Liver (tissue), 9 donors: ENCODE data around the gene SPATA31E1. TPM values are rescaled to one million over a fixed set of nuclear protein-coding genes. Genes with fewer than 3 reads are reported as not detected.

ENCODE experiments used
- DNase-seq: peaks from one replicate; pipeline ENCODE4 v3.0.0-alpha.2; 2017; ENCODE audit warnings: low spot score
- H3K27ac ChIP-seq, 2 donors: one replicate each; pipeline ENCODE4 v1.7.0; 2013; ENCODE audit warnings: inconsistent platforms in 2 of 2, low read length in 2 of 2, control low read depth in 1 of 2, low read depth in 1 of 2, mild to moderate bottlenecking in 1 of 2
- H3K27me3 ChIP-seq, 4 donors: one replicate each; pipeline versions ENCODE4 v1.6.1 to v1.7.0; 2013; ENCODE audit warnings: low read length in 3 of 4, inconsistent platforms in 1 of 4, mild to moderate bottlenecking in 1 of 4, moderate library complexity in 1 of 4; ENCODE audit not compliant: control insufficient read depth in 4 of 4, insufficient read depth in 4 of 4
- H3K36me3 ChIP-seq, 4 donors: one replicate each; pipeline versions ENCODE4 v1.6.1 to v1.7.0; 2013; ENCODE audit warnings: low read length in 3 of 4, mild to moderate bottlenecking in 3 of 4, low read depth in 1 of 4, moderate library complexity in 1 of 4; ENCODE audit not compliant: control insufficient read depth in 4 of 4, insufficient read depth in 3 of 4
- H3K4me1 ChIP-seq, 4 donors: one replicate each; pipeline versions ENCODE4 v1.6.1 to v1.7.0; 2013; ENCODE audit warnings: low read length in 3 of 4, mild to moderate bottlenecking in 3 of 4, moderate library complexity in 1 of 4; ENCODE audit not compliant: control insufficient read depth in 4 of 4, insufficient read depth in 4 of 4
- H3K4me3 ChIP-seq, 3 donors: one replicate each; pipeline versions ENCODE4 v1.6.1 to v1.7.0; 2013; ENCODE audit warnings: low read length in 3 of 3, control low read depth in 1 of 3, low read depth in 1 of 3, mild to moderate bottlenecking in 1 of 3
- H3K9ac ChIP-seq, 2 donors: one replicate each; pipeline ENCODE4 v1.7.0; 2013; ENCODE audit warnings: low read length in 2 of 2, mild to moderate bottlenecking in 2 of 2, moderate library complexity in 2 of 2, control low read depth in 1 of 2, low read depth in 1 of 2
- H3K9me3 ChIP-seq, 4 donors: one replicate each; pipeline versions ENCODE4 v1.6.1 to v1.7.0; 2013; ENCODE audit warnings: low read length in 3 of 4; ENCODE audit not compliant: control insufficient read depth in 4 of 4
- EGR1 ChIP-seq, 2 donors: IDR thresholded peaks; 2 replicates each; pipeline ENCODE4 v1.6.1; 2016 to 2018; ENCODE audit warnings: antibody characterized with exemption in 2 of 2, low read depth in 2 of 2
- FOXA2 ChIP-seq: IDR thresholded peaks from 2 replicates; pipeline ENCODE4 v1.6.1; 2016; ENCODE audit warnings: antibody characterized with exemption
- GABPA ChIP-seq, 2 donors: IDR thresholded peaks in 1 of 2; conservative IDR thresholded peaks in 1 of 2; 2 replicates each; pipeline ENCODE4 v1.6.1; 2016; ENCODE audit warnings: antibody characterized with exemption in 2 of 2, mild to moderate bottlenecking in 1 of 2, moderate library complexity in 1 of 2
- HNF4A ChIP-seq, 2 donors: conservative IDR thresholded peaks; 2 replicates each; pipeline ENCODE4 v1.6.1; 2016; ENCODE audit warnings: antibody characterized with exemption in 2 of 2, mild to moderate bottlenecking in 2 of 2
- HNF4G ChIP-seq: IDR thresholded peaks from 2 replicates; pipeline ENCODE4 v1.6.1; 2016; ENCODE audit warnings: antibody characterized with exemption
- MAX ChIP-seq: IDR thresholded peaks from 2 replicates; pipeline ENCODE4 v1.6.1; 2016; ENCODE audit warnings: antibody characterized with exemption
- NR2F2 ChIP-seq: IDR thresholded peaks from 2 replicates; pipeline ENCODE4 v1.6.1; 2016; ENCODE audit warnings: antibody characterized with exemption
- RAD21 ChIP-seq, 2 donors: IDR thresholded peaks; 2 replicates each; pipeline ENCODE4 v1.6.1; 2016; ENCODE audit warnings: antibody characterized with exemption in 2 of 2, mild to moderate bottlenecking in 2 of 2
- RXRA ChIP-seq, 2 donors: IDR thresholded peaks; 2 replicates each; pipeline ENCODE4 v1.6.1; 2017 to 2018; ENCODE audit warnings: antibody characterized with exemption in 2 of 2, mild to moderate bottlenecking in 1 of 2
- SP1 ChIP-seq: IDR thresholded peaks from 2 replicates; pipeline ENCODE4 v1.6.1; 2018; ENCODE audit warnings: antibody characterized with exemption, mild to moderate bottlenecking
- TAF1 ChIP-seq: conservative IDR thresholded peaks from 2 replicates; pipeline ENCODE4 v1.6.1; 2016; ENCODE audit warnings: antibody characterized with exemption, mild to moderate bottlenecking
- YY1 ChIP-seq: IDR thresholded peaks from 2 replicates; pipeline ENCODE4 v1.6.1; 2016; ENCODE audit warnings: antibody characterized with exemption, mild to moderate bottlenecking
- WGBS: extraction: QIAGEN DNeasy Blood & Tissue Kit; methylation state at CpG from one replicate; pipeline ENCODE4 v1.1.7; 2013; 5-methylcytosine and 5-hydroxymethylcytosine counted together
- polyA plus RNA-seq, 2 donors: library from polyadenylated mRNA; stranded (reverse) in 1 of 2; unstranded in 1 of 2; fragments of 200-250 nt in 1 of 2; fragments of >200 nt in 1 of 2; fragmentation: Nextera tagmentation in 1 of 2; extraction: Ambion mirVana in 1 of 2; gene quantifications; one replicate each; pipeline versions ENCODE4 v1.2.1 to v1.2.3, GENCODE V29; 2013 to 2015
- total RNA-seq, 2 donors: library from RNA; depleted of rRNA; stranded (reverse); fragments of >200 nt; gene quantifications; one replicate each; pipeline ENCODE4 v1.2.3, GENCODE V29; 2014
- TF ChIP-seq, protein P1 (sequence below): IDR thresholded peaks from 2 replicates; pipeline ENCODE4 v1.6.1; 2016; ENCODE audit warnings: antibody characterized with exemption
- TF ChIP-seq, protein P2 (sequence below): IDR thresholded peaks from 2 replicates; pipeline ENCODE4 v1.6.1; 2016; ENCODE audit warnings: antibody characterized with exemption
- TF ChIP-seq, protein P3 (sequence below): fragments of 150-350 bp; IDR thresholded peaks from 2 replicates; pipeline ENCODE4 v1.5.1; 2017; ENCODE audit warnings: improper control_type of control experiment, low read depth, low read length; ENCODE audit not compliant: missing input control
- TF ChIP-seq, protein P4 (sequence below): IDR thresholded peaks from 2 replicates; pipeline ENCODE4 v1.6.1; 2016; ENCODE audit warnings: antibody characterized with exemption, mild to moderate bottlenecking
- donor health status: healthy.
- donor health status: healthy.
- donor health status: healthy.
- donor health status: healthy.
- donor health status: healthy.

SPATA31E1 gene
- total and polyA plus RNA-seq, 4 donors = not detected

GRCh38 chr9:87862536-87863268, 20.0 kb upstream of the SPATA31E1 start:
- Histone ChIP-seq H3K27me3 (no peaks in the 10 kb centered on the region), H3K4me1 (peaks cover 0 to 8% (median 1%) of the 10 kb centered on the region in 4 donors), H3K36me3 (no peaks in the 10 kb centered on the region), H3K9me3 (no peaks in the 10 kb centered on the region), H3K27ac (no peak overlapping the region), H3K9ac (no peak overlapping the region), H3K4me3 (no peak overlapping the region)
- DNase-seq = no peak
- no peak for TF ChIP-seq HNF4G
- TF ChIP-seq FOXA2 = no peak
- no peak for TF ChIP-seq TAF1
- no peak for TF ChIP-seq SP1
- TF ChIP-seq, protein P1, sequence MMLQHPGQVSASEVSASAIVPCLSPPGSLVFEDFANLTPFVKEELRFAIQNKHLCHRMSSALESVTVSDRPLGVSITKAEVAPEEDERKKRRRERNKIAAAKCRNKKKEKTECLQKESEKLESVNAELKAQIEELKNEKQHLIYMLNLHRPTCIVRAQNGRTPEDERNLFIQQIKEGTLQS = no peak
- TF ChIP-seq YY1 = no peak
- TF ChIP-seq, protein P2, sequence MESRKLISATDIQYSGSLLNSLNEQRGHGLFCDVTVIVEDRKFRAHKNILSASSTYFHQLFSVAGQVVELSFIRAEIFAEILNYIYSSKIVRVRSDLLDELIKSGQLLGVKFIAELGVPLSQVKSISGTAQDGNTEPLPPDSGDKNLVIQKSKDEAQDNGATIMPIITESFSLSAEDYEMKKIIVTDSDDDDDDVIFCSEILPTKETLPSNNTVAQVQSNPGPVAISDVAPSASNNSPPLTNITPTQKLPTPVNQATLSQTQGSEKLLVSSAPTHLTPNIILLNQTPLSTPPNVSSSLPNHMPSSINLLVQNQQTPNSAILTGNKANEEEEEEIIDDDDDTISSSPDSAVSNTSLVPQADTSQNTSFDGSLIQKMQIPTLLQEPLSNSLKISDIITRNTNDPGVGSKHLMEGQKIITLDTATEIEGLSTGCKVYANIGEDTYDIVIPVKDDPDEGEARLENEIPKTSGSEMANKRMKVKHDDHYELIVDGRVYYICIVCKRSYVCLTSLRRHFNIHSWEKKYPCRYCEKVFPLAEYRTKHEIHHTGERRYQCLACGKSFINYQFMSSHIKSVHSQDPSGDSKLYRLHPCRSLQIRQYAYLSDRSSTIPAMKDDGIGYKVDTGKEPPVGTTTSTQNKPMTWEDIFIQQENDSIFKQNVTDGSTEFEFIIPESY = no peak
- TF ChIP-seq HNF4A (conservative IDR thresholded peaks at IDR 0.05) = no peak
- TF ChIP-seq GABPA (IDR thresholded peaks at IDR 0.05 in 1 of 2, conservative IDR thresholded peaks at IDR 0.05 in 1 of 2) = no peak
- no peak for TF ChIP-seq NR2F2
- TF ChIP-seq, protein P3, sequence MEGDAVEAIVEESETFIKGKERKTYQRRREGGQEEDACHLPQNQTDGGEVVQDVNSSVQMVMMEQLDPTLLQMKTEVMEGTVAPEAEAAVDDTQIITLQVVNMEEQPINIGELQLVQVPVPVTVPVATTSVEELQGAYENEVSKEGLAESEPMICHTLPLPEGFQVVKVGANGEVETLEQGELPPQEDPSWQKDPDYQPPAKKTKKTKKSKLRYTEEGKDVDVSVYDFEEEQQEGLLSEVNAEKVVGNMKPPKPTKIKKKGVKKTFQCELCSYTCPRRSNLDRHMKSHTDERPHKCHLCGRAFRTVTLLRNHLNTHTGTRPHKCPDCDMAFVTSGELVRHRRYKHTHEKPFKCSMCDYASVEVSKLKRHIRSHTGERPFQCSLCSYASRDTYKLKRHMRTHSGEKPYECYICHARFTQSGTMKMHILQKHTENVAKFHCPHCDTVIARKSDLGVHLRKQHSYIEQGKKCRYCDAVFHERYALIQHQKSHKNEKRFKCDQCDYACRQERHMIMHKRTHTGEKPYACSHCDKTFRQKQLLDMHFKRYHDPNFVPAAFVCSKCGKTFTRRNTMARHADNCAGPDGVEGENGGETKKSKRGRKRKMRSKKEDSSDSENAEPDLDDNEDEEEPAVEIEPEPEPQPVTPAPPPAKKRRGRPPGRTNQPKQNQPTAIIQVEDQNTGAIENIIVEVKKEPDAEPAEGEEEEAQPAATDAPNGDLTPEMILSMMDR = no peak
- no peak for TF ChIP-seq RXRA (IDR thresholded peaks at IDR 0.05)
- TF ChIP-seq EGR1 (IDR thresholded peaks at IDR 0.05; ENCODE audit: low read depth in 2 of 2) = no peak
- no peak for TF ChIP-seq RAD21 (IDR thresholded peaks at IDR 0.05)
- TF ChIP-seq MAX = no peak
- TF ChIP-seq, protein P4, sequence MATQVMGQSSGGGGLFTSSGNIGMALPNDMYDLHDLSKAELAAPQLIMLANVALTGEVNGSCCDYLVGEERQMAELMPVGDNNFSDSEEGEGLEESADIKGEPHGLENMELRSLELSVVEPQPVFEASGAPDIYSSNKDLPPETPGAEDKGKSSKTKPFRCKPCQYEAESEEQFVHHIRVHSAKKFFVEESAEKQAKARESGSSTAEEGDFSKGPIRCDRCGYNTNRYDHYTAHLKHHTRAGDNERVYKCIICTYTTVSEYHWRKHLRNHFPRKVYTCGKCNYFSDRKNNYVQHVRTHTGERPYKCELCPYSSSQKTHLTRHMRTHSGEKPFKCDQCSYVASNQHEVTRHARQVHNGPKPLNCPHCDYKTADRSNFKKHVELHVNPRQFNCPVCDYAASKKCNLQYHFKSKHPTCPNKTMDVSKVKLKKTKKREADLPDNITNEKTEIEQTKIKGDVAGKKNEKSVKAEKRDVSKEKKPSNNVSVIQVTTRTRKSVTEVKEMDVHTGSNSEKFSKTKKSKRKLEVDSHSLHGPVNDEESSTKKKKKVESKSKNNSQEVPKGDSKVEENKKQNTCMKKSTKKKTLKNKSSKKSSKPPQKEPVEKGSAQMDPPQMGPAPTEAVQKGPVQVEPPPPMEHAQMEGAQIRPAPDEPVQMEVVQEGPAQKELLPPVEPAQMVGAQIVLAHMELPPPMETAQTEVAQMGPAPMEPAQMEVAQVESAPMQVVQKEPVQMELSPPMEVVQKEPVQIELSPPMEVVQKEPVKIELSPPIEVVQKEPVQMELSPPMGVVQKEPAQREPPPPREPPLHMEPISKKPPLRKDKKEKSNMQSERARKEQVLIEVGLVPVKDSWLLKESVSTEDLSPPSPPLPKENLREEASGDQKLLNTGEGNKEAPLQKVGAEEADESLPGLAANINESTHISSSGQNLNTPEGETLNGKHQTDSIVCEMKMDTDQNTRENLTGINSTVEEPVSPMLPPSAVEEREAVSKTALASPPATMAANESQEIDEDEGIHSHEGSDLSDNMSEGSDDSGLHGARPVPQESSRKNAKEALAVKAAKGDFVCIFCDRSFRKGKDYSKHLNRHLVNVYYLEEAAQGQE = no peak
- WGBS = 88% methylated on average over 7 of the region's 7 CpGs
